NB4 (cell line): ENCODE data around the gene ZGRF1.
"Not testable (repeated sequence)": the region's sequence is repeated elsewhere in the genome, so short reads cannot be mapped to it uniquely, and the experiment has no call there.

Experiments used
- DNase-seq: peaks from one replicate; pipeline ENCODE4 v3.0.0; 2010; ENCODE audit warnings: low read depth
- H3K4me3 ChIP-seq: one replicate; pipeline ENCODE4 v1.5.1; 2011; ENCODE audit warnings: mild to moderate bottlenecking, low read depth, low read length, moderate library complexity
- MAX ChIP-seq: IDR thresholded peaks from 2 replicates; pipeline ENCODE4 v1.6.1; 2011; ENCODE audit warnings: low read depth, low read length
- MYC ChIP-seq: IDR thresholded peaks from 2 replicates; pipeline ENCODE4 v1.6.1; 2011; ENCODE audit warnings: low read depth, low read length
- POLR2A ChIP-seq: IDR thresholded peaks from 2 replicates; pipeline ENCODE4 v1.6.1; 2011; ENCODE audit warnings: mild to moderate bottlenecking; ENCODE audit not compliant: insufficient read length; ENCODE audit errors: extremely low read depth
- TF ChIP-seq, protein P1 (sequence below): IDR thresholded peaks from one replicate; pipeline ENCODE4 v1.5.1; 2012; ENCODE audit warnings: low read depth, low read length

ZGRF1 gene

DNA sequence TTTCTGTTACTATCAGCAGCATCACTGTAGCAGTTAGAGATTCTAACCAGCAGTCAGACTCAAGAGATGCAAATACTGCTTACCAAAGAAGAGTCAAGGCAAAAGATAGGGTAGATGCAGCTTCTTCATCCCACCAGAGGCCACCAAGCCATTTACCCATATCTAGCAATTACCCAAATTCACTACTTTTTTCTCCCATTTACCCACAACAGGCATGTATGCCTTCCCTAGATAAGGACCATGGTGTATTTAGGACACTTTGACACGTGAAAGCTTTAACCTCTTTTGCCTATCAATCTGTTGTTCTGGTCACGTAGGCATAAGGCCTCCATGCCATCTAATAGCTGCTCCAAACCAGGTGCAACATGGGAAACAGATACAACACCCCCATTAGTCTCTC lies 5.8 kb upstream of the ZGRF1 start:
- TF ChIP-seq, protein P1, sequence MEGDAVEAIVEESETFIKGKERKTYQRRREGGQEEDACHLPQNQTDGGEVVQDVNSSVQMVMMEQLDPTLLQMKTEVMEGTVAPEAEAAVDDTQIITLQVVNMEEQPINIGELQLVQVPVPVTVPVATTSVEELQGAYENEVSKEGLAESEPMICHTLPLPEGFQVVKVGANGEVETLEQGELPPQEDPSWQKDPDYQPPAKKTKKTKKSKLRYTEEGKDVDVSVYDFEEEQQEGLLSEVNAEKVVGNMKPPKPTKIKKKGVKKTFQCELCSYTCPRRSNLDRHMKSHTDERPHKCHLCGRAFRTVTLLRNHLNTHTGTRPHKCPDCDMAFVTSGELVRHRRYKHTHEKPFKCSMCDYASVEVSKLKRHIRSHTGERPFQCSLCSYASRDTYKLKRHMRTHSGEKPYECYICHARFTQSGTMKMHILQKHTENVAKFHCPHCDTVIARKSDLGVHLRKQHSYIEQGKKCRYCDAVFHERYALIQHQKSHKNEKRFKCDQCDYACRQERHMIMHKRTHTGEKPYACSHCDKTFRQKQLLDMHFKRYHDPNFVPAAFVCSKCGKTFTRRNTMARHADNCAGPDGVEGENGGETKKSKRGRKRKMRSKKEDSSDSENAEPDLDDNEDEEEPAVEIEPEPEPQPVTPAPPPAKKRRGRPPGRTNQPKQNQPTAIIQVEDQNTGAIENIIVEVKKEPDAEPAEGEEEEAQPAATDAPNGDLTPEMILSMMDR: no peak
- TF ChIP-seq MAX: no peak
- TF ChIP-seq POLR2A: no peak
- no peak overlapping the region for H3K4me3 ChIP-seq
- no peak for DNase-seq

DNA sequence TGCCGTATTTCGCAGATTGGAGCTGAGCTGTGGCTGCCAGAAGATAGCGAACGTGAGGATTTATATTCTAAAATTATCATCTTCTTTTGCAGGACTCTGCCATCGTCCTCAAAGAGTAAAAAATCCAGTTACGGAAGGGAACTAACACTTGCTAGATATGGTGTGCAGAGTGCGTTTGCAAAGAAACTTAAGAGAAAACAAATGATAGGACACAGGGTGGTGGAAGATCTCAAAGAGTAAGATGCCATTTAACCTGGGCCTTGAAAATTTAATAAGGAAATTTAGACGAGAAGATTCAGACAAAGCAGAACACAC lies 800 bp upstream of the ZGRF1 start:
- peak overlapping the region; percentile 98 for H3K4me3 ChIP-seq
- TF ChIP-seq MAX (no peak), POLR2A (no peak)
- TF ChIP-seq, protein P1: no peak
- DNase-seq: no peak

DNA sequence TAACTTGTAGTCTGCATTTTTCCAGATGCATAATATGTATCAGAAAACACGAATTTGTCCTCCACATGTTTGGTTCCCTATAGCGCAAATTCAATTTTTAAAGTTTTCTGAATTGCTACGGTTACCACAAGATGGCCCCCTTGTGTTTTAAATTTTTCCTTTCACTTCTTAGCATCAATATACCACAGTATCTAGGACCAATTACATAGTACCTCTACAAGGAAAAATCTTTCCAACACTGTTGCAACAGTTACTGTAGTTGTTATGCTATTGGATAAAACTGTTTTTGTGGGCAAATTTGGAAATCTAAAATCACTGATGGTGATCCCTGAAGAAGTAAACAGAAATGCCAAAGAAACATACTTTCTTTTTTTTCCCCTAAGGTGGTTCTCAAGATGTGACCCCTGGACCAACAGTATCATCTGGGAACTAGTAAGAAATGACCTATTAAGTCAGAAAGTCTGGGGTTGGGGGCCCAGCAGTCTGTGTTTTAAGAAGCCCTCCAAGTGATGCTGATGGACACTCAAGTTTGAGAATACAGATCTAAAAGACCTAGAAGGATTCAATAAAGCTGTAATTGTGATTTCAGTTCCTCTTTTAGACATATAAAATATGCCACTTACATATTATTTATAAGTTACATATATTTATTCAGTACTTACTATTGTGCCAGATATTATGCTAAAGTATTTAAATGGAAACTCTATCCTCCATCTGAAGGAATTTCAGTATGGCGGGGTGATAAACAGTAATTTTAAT lies 3.1 kb downstream of the ZGRF1 start:
- DNase-seq: peak; percentile 52
- TF ChIP-seq MAX (no peak), POLR2A (no peak)
- peak overlapping the region; percentile 43 for H3K4me3 ChIP-seq

DNA sequence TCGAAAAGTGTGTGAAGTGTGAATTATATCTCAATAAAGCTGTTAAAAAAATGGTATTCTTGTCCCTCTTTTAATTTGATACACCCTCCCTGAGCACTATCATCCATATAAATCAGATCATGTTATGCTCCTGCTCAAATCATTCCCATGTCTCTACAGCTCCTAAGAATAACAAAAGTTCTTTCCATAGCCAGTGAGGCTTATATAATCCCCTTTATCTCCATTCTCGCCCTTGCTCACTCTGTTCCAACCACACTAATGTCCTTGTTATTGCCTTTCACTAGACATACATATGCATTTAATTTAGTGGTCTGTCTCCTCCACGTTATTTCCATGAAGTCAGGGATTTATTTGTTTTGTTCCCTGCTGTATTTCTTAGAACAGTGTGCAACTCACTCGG lies 10.5 kb downstream of the ZGRF1 start:
- H3K4me3 ChIP-seq: no peak overlapping the region
- no peak for DNase-seq
- no peak for TF ChIP-seq MYC
- TF ChIP-seq POLR2A: no peak
- TF ChIP-seq, protein P1: no peak
- no peak for TF ChIP-seq MAX

GRCh38 chr4:112616984-112617383 lies 19.7 kb downstream of the ZGRF1 start:
- TF ChIP-seq MYC: no peak
- TF ChIP-seq, protein P1: no peak
- no peak for TF ChIP-seq MAX
- TF ChIP-seq POLR2A: no peak
- H3K4me3 ChIP-seq: no peak overlapping the region
- no peak for DNase-seq

DNA sequence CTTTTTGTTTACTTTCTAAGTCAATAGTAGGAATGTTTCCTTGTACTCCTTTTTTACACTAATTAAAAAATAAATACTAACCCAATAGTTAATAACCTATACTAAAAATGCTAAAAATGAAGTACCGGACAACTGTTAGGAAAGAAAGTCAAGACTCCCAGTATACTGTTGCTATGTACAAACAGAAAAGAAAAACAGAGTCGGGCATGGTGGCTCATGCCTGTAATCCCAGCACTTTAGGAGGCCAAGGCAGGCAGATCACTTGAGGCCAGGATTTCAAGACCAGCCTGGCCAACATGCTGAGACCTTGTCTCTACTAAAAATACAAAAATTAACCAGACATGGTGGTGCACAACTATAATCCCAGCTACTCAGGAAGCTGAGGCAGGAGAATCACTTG lies 23.9 kb downstream of the ZGRF1 start:
- H3K4me3 ChIP-seq: not testable (repeated sequence)

DNA sequence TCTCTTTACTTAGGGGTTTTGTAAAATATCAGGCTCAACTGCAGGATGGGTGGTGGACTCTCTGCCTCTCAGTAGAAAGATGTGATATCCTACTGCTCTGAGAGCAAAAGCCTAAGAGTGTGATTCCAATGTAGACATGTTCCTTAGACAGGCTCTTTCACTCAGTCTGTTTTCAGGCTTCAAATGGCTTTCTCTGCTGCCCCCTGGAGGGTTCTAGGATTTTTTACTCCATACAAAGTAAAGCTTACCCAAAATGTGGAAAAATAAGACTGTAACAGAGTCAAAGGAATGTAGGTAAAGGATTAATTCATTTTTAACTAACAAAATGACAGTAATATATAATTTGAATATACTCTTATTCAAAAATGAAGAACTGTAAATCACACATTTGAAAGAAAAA lies 32.1 kb downstream of the ZGRF1 start:
- no peak overlapping the region for H3K4me3 ChIP-seq
- no peak for TF ChIP-seq MYC
- TF ChIP-seq MAX: no peak
- no peak for TF ChIP-seq POLR2A
- TF ChIP-seq, protein P1: peak; percentile 64
- DNase-seq: peak; percentile 51

More for the DNA sequence above, 23.9 kb downstream of the ZGRF1 start:
- DNase-seq: not testable (repeated sequence)
